Medulla oblongata (tissue), 1 donor: ENCODE data around the gene SH2D1A.
"Not testable (repeated sequence)": the region's sequence is repeated elsewhere in the genome, so short reads cannot be mapped to it uniquely, and the experiment has no call there.

Experiments used
- DNase-seq: peaks from one replicate; pipeline ENCODE4 v3.0.0-alpha.2; 2015; ENCODE audit errors: extremely low spot score

SH2D1A gene

DNA sequence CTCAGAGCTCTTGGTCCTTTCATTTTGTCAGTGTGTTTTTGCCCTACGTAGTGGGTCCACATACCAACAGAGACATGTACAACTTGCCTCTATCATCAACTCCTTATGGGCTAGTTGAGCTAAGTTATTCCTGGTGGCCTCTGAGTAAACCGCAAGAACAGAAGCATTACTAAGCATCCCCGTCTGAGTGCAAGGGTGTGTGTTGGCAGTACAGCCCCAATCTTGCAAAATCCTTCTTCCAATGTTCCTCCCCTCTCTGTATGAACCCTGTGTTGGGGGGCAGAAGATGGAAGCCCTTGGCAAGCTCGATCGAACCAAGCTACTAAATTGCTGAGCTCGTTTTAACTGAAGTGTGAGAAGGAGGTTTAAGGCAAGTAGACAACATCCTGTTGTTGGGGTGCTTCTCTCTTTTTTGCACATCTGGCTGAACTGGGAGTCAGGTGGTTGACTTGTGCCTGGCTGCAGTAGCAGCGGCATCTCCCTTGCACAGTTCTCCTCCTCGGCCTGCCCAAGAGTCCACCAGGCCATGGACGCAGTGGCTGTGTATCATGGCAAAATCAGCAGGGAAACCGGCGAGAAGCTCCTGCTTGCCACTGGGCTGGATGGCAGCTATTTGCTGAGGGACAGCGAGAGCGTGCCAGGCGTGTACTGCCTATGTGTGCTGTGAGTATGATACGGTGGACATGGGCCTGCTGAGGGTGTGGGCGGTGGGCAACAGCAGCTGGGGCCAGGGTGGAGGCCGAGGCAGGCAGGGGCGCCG lies at the start of gene SH2D1A:
SH2D1A (plus strand) TSS at position 447 of the 760 bp plus-strand sequence; CDS start at position 527, 80 bp downstream.
- DNase-seq = no peak

- DNase-seq = not testable (repeated sequence)
Measured at GRCh38 chrX:124299323-124299722, 47.0 kb upstream of the SH2D1A start.

DNA sequence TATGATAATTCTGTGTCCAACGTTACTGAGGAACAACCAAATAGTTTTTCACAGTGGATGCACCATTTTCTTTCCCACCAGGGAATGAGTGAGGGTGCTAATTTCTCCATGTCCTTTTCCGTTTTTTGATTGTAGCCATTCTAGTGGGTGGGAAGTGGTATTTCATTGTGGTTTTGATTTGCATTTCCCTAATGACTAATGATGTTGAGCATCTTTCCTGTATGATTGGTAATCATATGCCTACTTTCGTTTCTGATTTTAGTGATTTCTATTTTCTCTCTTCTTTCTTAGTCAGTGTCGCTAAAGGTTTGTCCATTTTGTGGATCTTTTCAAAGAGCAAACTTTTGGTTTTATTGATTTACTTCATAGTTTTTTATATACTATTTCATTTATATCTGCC lies 46.0 kb upstream of the SH2D1A start:
- DNase-seq = no peak

GRCh38 chrX:124307253-124307907 lies 39.0 kb upstream of the SH2D1A start:
- DNase-seq = no peak

DNA sequence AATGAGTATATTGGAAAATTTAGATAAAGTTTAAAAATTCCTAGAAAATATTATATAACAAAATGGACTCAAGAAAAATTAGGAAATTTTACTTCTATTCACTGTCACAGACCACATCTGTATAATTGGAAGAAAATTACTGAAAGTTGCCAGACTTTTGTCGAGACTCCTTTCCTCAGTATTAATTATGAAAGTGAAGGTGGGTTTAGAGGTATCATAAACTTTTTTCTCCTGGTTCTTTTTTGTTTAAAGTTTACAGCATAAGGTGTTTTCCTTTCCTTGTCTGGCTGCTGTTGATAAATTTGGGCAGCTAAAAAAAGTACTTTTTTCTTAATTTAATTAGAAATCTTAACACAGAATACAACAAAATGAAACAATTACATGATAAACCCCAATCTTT lies 20.6 kb upstream of the SH2D1A start:
- no peak for DNase-seq

DNA sequence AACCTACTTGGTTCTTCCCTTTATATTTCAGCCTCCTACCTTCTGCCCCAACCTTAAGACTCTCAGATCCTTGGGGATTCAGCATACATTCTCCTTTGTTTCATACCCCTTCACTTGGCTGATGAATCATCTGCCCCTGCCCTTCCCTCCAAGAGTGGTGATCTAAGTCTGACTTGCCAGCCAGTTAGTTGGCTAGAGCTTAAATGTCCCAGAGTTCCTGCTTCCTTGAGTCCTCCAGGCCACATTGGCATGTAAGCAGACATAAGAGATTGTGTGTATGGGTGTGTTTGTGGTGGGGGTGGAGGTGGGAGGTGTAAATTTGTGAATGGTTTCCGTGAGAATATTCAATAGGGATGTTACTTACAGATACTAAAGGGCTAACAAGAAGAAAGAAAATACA lies 17.6 kb upstream of the SH2D1A start:
- no peak for DNase-seq

- no peak for DNase-seq
Measured at GRCh38 chrX:124332481-124333424, 13.6 kb upstream of the SH2D1A start, which contains the start of gene TEX13D. TEX13D (plus strand) TSS chrX:124332660; CDS start chrX:124332918, 258 bp downstream.

DNA sequence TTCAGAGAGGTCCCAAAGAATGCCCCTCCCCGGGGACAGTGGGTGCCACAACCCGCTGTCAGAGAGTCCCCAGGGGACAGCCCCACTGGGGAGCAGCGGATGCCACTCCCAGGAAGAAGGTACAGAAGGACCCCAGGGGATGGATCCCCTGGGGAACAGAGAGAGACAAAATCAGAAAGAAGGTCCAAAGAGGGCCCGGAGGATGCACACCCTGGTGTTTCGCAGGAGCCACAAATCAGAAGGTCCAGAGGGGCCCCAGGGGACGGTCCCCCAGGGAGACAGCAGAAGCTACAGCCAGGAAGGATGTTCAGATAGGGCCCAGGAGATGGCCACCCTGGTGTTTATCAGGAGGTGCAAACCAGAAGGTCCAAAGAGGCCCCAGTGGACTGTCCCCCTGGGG lies 12.5 kb upstream of the SH2D1A start:
- DNase-seq = no peak

- not testable (repeated sequence) for DNase-seq
Measured at GRCh38 chrX:124334555-124334954, 11.8 kb upstream of the SH2D1A start.

GRCh38 chrX:124335598-124335997 lies 10.8 kb upstream of the SH2D1A start:
- no peak for DNase-seq

GRCh38 chrX:124337916-124338315 lies 8.4 kb upstream of the SH2D1A start:
- no peak for DNase-seq

- no peak for DNase-seq
Measured at GRCh38 chrX:124338733-124339514, 7.4 kb upstream of the SH2D1A start.

- no peak for DNase-seq
Measured at GRCh38 chrX:124341396-124342132, 4.8 kb upstream of the SH2D1A start.

GRCh38 chrX:124342174-124342867 lies 4.0 kb upstream of the SH2D1A start:
- no peak for DNase-seq

GRCh38 chrX:124343016-124343415 lies 3.3 kb upstream of the SH2D1A start:
- DNase-seq = no peak

- DNase-seq = no peak
Measured at GRCh38 chrX:124344246-124344645, 2.1 kb upstream of the SH2D1A start.

DNA sequence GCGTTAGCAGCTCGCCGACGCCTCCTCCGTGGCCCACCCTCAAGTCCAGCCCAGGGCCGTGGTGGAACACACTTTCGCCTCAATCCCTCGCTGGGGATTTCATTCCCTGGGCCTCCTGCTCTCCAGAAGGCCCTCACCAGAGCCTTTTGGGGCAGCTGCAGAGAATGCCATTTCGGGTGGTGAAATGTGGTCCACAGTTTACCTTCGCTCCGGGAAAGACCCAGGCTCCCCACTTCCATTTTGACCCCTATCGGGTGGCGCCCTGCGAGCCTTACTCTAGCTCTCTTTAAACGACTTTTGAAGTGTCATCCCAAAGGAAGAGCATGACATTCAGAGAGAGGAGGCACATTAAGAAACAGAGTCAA lies 496 bp downstream of the SH2D1A start:
- no peak for DNase-seq

- DNase-seq = no peak
Measured at GRCh38 chrX:124347242-124347641, 879 bp downstream of the SH2D1A start.

DNA sequence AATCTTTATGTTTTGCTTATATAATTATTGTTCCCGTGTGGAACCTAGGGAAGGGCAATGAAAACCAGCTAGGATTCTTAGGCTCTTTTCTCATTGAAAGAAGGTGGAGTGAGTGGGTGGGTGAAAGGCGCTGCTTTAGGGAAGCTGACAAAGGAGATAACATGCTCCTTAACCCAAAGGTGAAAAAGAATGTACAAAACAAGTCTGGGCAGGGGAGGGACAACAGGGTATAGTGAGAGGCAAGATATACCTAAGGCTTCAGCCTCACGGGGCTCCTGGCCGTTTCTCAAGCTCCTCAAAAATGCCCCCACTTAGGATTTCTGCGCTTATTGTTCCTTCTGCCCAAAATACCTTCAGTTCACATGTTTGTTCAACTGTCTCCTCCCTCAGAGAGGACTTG lies 1.8 kb downstream of the SH2D1A start:
- DNase-seq = no peak

DNA sequence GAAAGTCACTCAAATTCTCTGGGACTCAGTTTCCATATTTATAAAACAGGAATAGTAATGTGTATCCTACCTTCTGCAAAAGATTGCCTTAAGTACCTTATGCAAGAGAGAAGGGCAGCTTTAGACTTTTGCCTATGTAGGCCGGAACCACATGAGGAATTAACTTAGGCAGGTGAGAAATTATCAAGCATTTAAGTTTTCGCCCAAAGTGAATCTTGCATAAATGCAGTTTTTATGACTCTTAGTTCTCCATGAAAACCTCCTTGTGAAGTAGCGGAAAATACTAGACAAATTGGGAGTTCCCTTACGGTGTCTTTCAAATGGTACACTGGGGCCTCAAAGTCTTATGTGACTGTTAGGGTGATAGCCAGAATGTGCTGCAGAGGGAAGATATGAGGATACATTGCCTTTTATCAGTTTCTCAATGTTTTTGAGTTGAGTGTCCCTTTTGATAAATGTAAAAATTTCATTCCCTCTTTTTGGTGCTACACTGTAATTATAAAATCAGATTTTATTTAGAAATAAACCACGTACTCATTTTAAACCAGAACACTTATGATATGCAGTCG lies 2.6 kb downstream of the SH2D1A start:
- DNase-seq = no peak
